ENCODE data around the gene TMEM121B. TPM values are rescaled to one million over a fixed set of nuclear protein-coding genes. Genes with fewer than 3 reads are reported as not detected.

TMEM121B gene
- total RNA-seq, 2 donors from 2014 or later, result 7.6 to 15.5 TPM

GRCh38 chr22:17083255-17083654 lies 37.9 kb downstream of the TMEM121B start:
- TF ChIP-seq POLR2A (IDR thresholded peaks at IDR 0.05) (no peak), POLR2AphosphoS5 (IDR thresholded peaks at IDR 0.05) (no peak), CTCF (IDR thresholded peaks at IDR 0.05) (no peak)
- no peak for DNase-seq (ENCODE audit: low spot score)
- peaks cover 10% of the 10 kb centered on the region for H3K4me1 ChIP-seq (replicated peaks)
- H3K36me3 ChIP-seq, result no peaks in the 10 kb centered on the region
- no peak overlapping the region for H3K27ac ChIP-seq
- no peaks in the 10 kb centered on the region for H3K27me3 ChIP-seq (replicated peaks; ENCODE audit: insufficient read depth)
- intact Hi-C loops (cut with DNase I), result loop anchor here (10.0 kb wide), 1 partner anchor 82 kb away; no protein-coding TSS in a partner anchor
- H3K4me3 ChIP-seq, result no peak overlapping the region
- no peaks in the 10 kb centered on the region for H3K9me3 ChIP-seq
- WGBS, result 95% methylated on average over 5 of the region's 5 CpGs

- Histone ChIP-seq H3K4me3 (no peak overlapping the region), H3K36me3 (no peaks in the 10 kb centered on the region), H3K4me1 (replicated peaks) (no peaks in the 10 kb centered on the region), H3K27me3 (replicated peaks; ENCODE audit: insufficient read depth) (no peaks in the 10 kb centered on the region), H3K9me3 (no peaks in the 10 kb centered on the region), H3K27ac (no peak overlapping the region)
- no peak for TF ChIP-seq POLR2AphosphoS5 (IDR thresholded peaks at IDR 0.05)
- no peak for TF ChIP-seq CTCF (IDR thresholded peaks at IDR 0.05)
- no peak for TF ChIP-seq POLR2A (IDR thresholded peaks at IDR 0.05)
- 89% methylated on average over 4 of the region's 4 CpGs for WGBS
- DNase-seq (ENCODE audit: low spot score), result no peak
- intact Hi-C loops (cut with DNase I), result loop anchor here (10.0 kb wide), 1 partner anchor 425 kb away; no protein-coding TSS in a partner anchor
Measured at GRCh38 chr22:17079572-17079971, 41.6 kb downstream of the TMEM121B start.

GRCh38 chr22:17077255-17077654 lies 43.9 kb downstream of the TMEM121B start:
- TF ChIP-seq CTCF (IDR thresholded peaks at IDR 0.05), result no peak
- no peak for TF ChIP-seq POLR2AphosphoS5 (IDR thresholded peaks at IDR 0.05)
- TF ChIP-seq POLR2A (IDR thresholded peaks at IDR 0.05), result no peak
- H3K4me1 ChIP-seq (replicated peaks), result no peaks in the 10 kb centered on the region
- intact Hi-C loops (cut with DNase I), result loop anchor here (10.0 kb wide), 1 partner anchor 428 kb away; no protein-coding TSS in a partner anchor
- no peak for DNase-seq (ENCODE audit: low spot score)
- H3K9me3 ChIP-seq, result no peaks in the 10 kb centered on the region
- H3K27me3 ChIP-seq (replicated peaks; ENCODE audit: insufficient read depth), result no peaks in the 10 kb centered on the region
- no peak overlapping the region for H3K27ac ChIP-seq
- H3K4me3 ChIP-seq, result no peak overlapping the region
- no peaks in the 10 kb centered on the region for H3K36me3 ChIP-seq

GRCh38 chr22:17074648-17075002 lies 46.5 kb downstream of the TMEM121B start:
- no peaks in the 10 kb centered on the region for H3K36me3 ChIP-seq
- TF ChIP-seq CTCF (IDR thresholded peaks at IDR 0.05), result no peak
- TF ChIP-seq POLR2AphosphoS5 (IDR thresholded peaks at IDR 0.05), result no peak
- TF ChIP-seq POLR2A (IDR thresholded peaks at IDR 0.05), result no peak
- no peak overlapping the region for H3K27ac ChIP-seq
- no peaks in the 10 kb centered on the region for H3K4me1 ChIP-seq (replicated peaks)
- intact Hi-C loops (cut with DNase I), result loop anchor here (10.0 kb wide), 1 partner anchor 430 kb away; no protein-coding TSS in a partner anchor
- no peaks in the 10 kb centered on the region for H3K27me3 ChIP-seq (replicated peaks; ENCODE audit: insufficient read depth)
- no peaks in the 10 kb centered on the region for H3K9me3 ChIP-seq
- DNase-seq (ENCODE audit: low spot score), result no peak
- no peak overlapping the region for H3K4me3 ChIP-seq

- H3K4me1 ChIP-seq (replicated peaks), result no peaks in the 10 kb centered on the region
- DNase-seq (ENCODE audit: low spot score), result no peak
- H3K4me3 ChIP-seq, result no peak overlapping the region
- intact Hi-C loops (cut with DNase I), result loop anchor here (10.0 kb wide), 1 partner anchor 432 kb away; no protein-coding TSS in a partner anchor
- no peaks in the 10 kb centered on the region for H3K27me3 ChIP-seq (replicated peaks; ENCODE audit: insufficient read depth)
- no peaks in the 10 kb centered on the region for H3K36me3 ChIP-seq
- no peaks in the 10 kb centered on the region for H3K9me3 ChIP-seq
- no peak for TF ChIP-seq POLR2AphosphoS5 (IDR thresholded peaks at IDR 0.05)
- no peak for TF ChIP-seq POLR2A (IDR thresholded peaks at IDR 0.05)
- TF ChIP-seq CTCF (IDR thresholded peaks at IDR 0.05), result no peak
- no peak overlapping the region for H3K27ac ChIP-seq
- WGBS, result 75% methylated on average over 1 of the region's 1 CpG
Measured at GRCh38 chr22:17072877-17073276, 48.3 kb downstream of the TMEM121B start.

Data from prostate gland (tissue), 2 donors.